ENCODE results near the gene NAT9.

DNA sequence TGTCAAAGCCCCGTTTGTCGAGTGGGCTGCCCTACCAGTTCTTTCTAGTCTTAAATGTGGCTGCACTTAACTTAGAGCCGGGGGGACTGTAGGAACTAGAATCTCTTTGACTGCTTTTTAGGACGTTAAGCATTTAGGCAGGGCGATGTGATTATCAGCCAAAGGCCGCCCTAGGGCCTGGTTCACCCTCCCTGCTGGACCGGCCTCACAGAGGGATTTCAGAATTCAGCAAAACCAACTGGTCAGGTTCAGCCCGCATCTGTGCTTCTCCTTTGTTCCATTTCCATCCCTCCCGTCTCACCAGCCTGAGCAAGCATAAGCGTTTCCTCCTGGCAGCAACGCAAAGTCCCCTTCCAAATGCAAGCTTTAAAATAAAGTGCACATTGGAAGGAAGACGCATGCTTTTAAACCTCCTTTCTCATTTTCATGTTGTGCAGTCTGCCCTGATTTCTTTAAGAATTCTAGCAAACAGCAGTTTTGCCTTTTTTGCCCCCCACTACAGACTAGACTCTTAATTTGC is 16.5 kb upstream of the NAT9 start:
- TF ChIP-seq, protein P1, sequence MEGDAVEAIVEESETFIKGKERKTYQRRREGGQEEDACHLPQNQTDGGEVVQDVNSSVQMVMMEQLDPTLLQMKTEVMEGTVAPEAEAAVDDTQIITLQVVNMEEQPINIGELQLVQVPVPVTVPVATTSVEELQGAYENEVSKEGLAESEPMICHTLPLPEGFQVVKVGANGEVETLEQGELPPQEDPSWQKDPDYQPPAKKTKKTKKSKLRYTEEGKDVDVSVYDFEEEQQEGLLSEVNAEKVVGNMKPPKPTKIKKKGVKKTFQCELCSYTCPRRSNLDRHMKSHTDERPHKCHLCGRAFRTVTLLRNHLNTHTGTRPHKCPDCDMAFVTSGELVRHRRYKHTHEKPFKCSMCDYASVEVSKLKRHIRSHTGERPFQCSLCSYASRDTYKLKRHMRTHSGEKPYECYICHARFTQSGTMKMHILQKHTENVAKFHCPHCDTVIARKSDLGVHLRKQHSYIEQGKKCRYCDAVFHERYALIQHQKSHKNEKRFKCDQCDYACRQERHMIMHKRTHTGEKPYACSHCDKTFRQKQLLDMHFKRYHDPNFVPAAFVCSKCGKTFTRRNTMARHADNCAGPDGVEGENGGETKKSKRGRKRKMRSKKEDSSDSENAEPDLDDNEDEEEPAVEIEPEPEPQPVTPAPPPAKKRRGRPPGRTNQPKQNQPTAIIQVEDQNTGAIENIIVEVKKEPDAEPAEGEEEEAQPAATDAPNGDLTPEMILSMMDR (IDR thresholded peaks at IDR 0.05) = no peak
- TF ChIP-seq POLR2A (IDR thresholded peaks at IDR 0.05) = no peak
